CD14-positive monocyte (primary cell): ENCODE results near the gene TUBB. TPM values are rescaled to one million over a fixed set of nuclear protein-coding genes. Genes with fewer than 3 reads are reported as not detected.

Experiments
- DNase-seq, 3 donors: peaks; one replicate each; pipeline ENCODE4 v3.0.0-alpha.2; 2011 to 2022
- H2AFZ ChIP-seq: 2 replicates; pipeline ENCODE4 v1.6.0; 2012; ENCODE audit warnings: mild to moderate bottlenecking, low read depth, low read length, inconsistent platforms; ENCODE audit not compliant: insufficient read depth, poor library complexity, severe bottlenecking
- H3K27ac ChIP-seq, 2 donors: 1 replicate in 1 of 2; 2 replicates in 1 of 2; pipeline ENCODE4 v1.5.1; 2012 to 2013; ENCODE audit warnings: low read length in 2 of 2, control low read depth in 1 of 2, inconsistent platforms in 1 of 2, low read depth in 1 of 2, mild to moderate bottlenecking in 1 of 2
- H3K27me3 ChIP-seq, 2 donors: one replicate each; pipeline versions ENCODE4 v1.6.0 to v1.6.1; 2011 to 2013; ENCODE audit warnings: low read length in 2 of 2; ENCODE audit not compliant: control insufficient read depth in 2 of 2, insufficient read depth in 2 of 2
- H3K36me3 ChIP-seq, 2 donors: replicated peaks in 1 of 2; 1 replicate in 1 of 2; 2 replicates in 1 of 2; pipeline versions ENCODE4 v1.5.1 to v1.6.1; 2012 to 2013; ENCODE audit warnings: low read length in 2 of 2, control low read depth in 1 of 2, inconsistent platforms in 1 of 2, mild to moderate bottlenecking in 1 of 2; ENCODE audit not compliant: insufficient read depth in 2 of 2, control insufficient read depth in 1 of 2
- H3K4me1 ChIP-seq, 2 donors: 1 replicate in 1 of 2; 2 replicates in 1 of 2; pipeline versions ENCODE4 v1.5.1 to v1.6.1; 2012 to 2013; ENCODE audit warnings: low read length in 2 of 2, control low read depth in 1 of 2, inconsistent platforms in 1 of 2, mild to moderate bottlenecking in 1 of 2, moderate library complexity in 1 of 2; ENCODE audit not compliant: insufficient read depth in 2 of 2, control insufficient read depth in 1 of 2
- H3K4me2 ChIP-seq: replicated peaks from 2 replicates; pipeline ENCODE3; 2012; ENCODE audit warnings: low read length, moderate library complexity, mild to moderate bottlenecking; ENCODE audit not compliant: poor library complexity, severe bottlenecking; ENCODE audit errors: extremely low read depth
- H3K4me3 ChIP-seq, 3 experiments: fragments of 200-600 bp in 1 of 3; sonication (generic) in 1 of 3; replicated peaks in 1 of 3; 1 replicate in 2 of 3; 2 replicates in 1 of 3; pipeline ENCODE4 v1.5.1; 2011 to 2013; ENCODE audit warnings: low read length in 3 of 3, mild to moderate bottlenecking in 3 of 3, control low read depth in 2 of 3, low read depth in 2 of 3, inconsistent platforms in 1 of 3, moderate library complexity in 1 of 3
- H3K79me2 ChIP-seq: 2 replicates; pipeline ENCODE4 v1.6.0; 2012; ENCODE audit warnings: mild to moderate bottlenecking, control low read depth, inconsistent platforms, low read length, moderate library complexity; ENCODE audit not compliant: insufficient read depth
- H3K9ac ChIP-seq: 2 replicates; pipeline ENCODE4 v1.6.0; 2017; ENCODE audit warnings: low read length, mild to moderate bottlenecking; ENCODE audit not compliant: insufficient read depth, poor library complexity, severe bottlenecking
- H3K9me3 ChIP-seq, 2 donors: replicated peaks in 1 of 2; 1 replicate in 1 of 2; 2 replicates in 1 of 2; pipeline versions ENCODE4 v1.5.1 to v1.6.1; 2012 to 2013; ENCODE audit warnings: low read length in 2 of 2, control low read depth in 1 of 2; ENCODE audit not compliant: control insufficient read depth in 1 of 2, insufficient read depth in 1 of 2
- H4K20me1 ChIP-seq: 2 replicates; pipeline ENCODE4 v1.6.0; 2012; ENCODE audit warnings: mild to moderate bottlenecking, low read length, control low read depth, moderate library complexity; ENCODE audit not compliant: insufficient read depth
- H3K27ac Mint-ChIP-seq, 7 donors: one replicate each; pipeline ENCODE4 v1.8.0; 2020; ENCODE audit warnings: mild to moderate bottlenecking in 7 of 7, mixed read lengths in 7 of 7, moderate library complexity in 6 of 7, inconsistent platforms in 2 of 7
- H3K27me3 Mint-ChIP-seq, 3 donors: one replicate each; pipeline ENCODE4 v1.8.0; 2021 to 2022; ENCODE audit warnings: low read depth in 3 of 3, mild to moderate bottlenecking in 3 of 3, mixed read lengths in 3 of 3, moderate library complexity in 3 of 3, inconsistent platforms in 1 of 3
- H3K36me3 Mint-ChIP-seq, 2 donors: one replicate each; pipeline ENCODE4 v1.8.0; 2020; ENCODE audit warnings: mixed read lengths in 2 of 2, inconsistent platforms in 1 of 2, mild to moderate bottlenecking in 1 of 2
- H3K4me1 Mint-ChIP-seq: one replicate; pipeline ENCODE4 v1.8.0; 2020; ENCODE audit warnings: mild to moderate bottlenecking, mixed read lengths
- H3K4me3 Mint-ChIP-seq, 2 donors: one replicate each; pipeline ENCODE4 v1.8.0; 2020; ENCODE audit warnings: mild to moderate bottlenecking in 2 of 2, mixed read lengths in 2 of 2, moderate library complexity in 1 of 2
- H3K9me3 Mint-ChIP-seq, 7 donors: one replicate each; pipeline ENCODE4 v1.8.0; 2020 to 2022; ENCODE audit warnings: mixed read lengths in 7 of 7, mild to moderate bottlenecking in 6 of 7, moderate library complexity in 6 of 7, inconsistent platforms in 2 of 7
- CTCF ChIP-seq: fragments of 200-600 bp; IDR thresholded peaks from one replicate; pipeline ENCODE4 v1.8.0; 2022; ENCODE audit warnings: antibody characterized with exemption, mild to moderate bottlenecking
- WGBS: methylation state at CpG from one replicate; pipeline ENCODE4 v1.1.5; 2013; ENCODE audit warnings: missing lambda C conversion rate; ENCODE audit not compliant: insufficient coverage; 5-methylcytosine and 5-hydroxymethylcytosine counted together
- intact Hi-C, 2 donors: fragments of 100-400 bp; cut with micrococcal nuclease; formaldehyde crosslinking; loops; one replicate each; pipeline versions ENCODE4 v1.15.0 to v1.15.1; 2023
- polyA plus RNA-seq, 3 donors: library from polyadenylated mRNA; depleted of rRNA in 1 of 3; unstranded in 2 of 3; stranded (reverse) in 1 of 3; fragments of 300-500 nt in 2 of 3; fragments of >200 nt in 1 of 3; fragmentation: Illumina TruSeq in 2 of 3; gene quantifications; 1 replicate in 2 of 3; 2 replicates in 1 of 3; pipeline ENCODE4 v1.2.3, GENCODE V29; 2012 to 2021

TUBB gene
- polyA plus RNA-seq, 3 donors = 48.4 to 130 (median 57.0) TPM

- intact Hi-C loops = loop anchor here (1.0 to 5.0 kb wide), 3 partner anchors 42 to 197 kb away; partner anchors contain the start of genes MRPS18B (in 1 of the 2) and PPP1R10 (in 1 of the 2)
- Histone ChIP-seq H3K27ac (peak overlapping the region; percentile 36 to 70), H3K9me3 (no peaks in the 10 kb centered on the region), H3K27me3 (no peaks in the 10 kb centered on the region), H3K79me2 (peaks cover 79% of the 10 kb centered on the region), H3K4me2 (peak overlapping the region; percentile 100), H2AFZ (no peak overlapping the region), H3K9ac (no peak overlapping the region), H3K36me3 (peaks cover 43 to 45% of the 10 kb centered on the region in 2 donors), H3K4me3 (peak overlapping the region in 2 of 3 experiments; percentile 16 to 100), H3K4me1 (peaks cover 41 to 53% of the 10 kb centered on the region in 2 donors), H4K20me1 (peaks cover 89% of the 10 kb centered on the region)
- peaks cover 48% of the 10 kb centered on the region for H3K4me1 Mint-ChIP-seq
- DNase-seq = no peak
- no peak for TF ChIP-seq CTCF
- peak overlapping the region; percentile 67 to 99 (median 79) for H3K27ac Mint-ChIP-seq
- peaks cover 0 to 2% (median 0%) of the 10 kb centered on the region in 7 donors for H3K9me3 Mint-ChIP-seq
- H3K36me3 Mint-ChIP-seq = peaks cover 63 to 83% of the 10 kb centered on the region in 2 donors
- WGBS = 53% methylated on average over 3 of the region's 7 CpGs
- peaks cover 0 to 3% (median 0%) of the 10 kb centered on the region in 3 donors for H3K27me3 Mint-ChIP-seq
- H3K4me3 Mint-ChIP-seq = peak overlapping the region; percentile 70 to 77
These were observed 40.2 kb upstream of the TUBB start for GRCh38 chr6:30679765-30680535.

- peaks cover 46 to 62% of the 10 kb centered on the region in 2 donors for H3K4me1 ChIP-seq
- peak overlapping the region; percentile 99 for H3K27ac ChIP-seq
- Mint-ChIP-seq H3K4me3 (peak overlapping the region; percentile 94 to 99), H3K27ac (peak overlapping the region; percentile 97 to 100 (median 99)), H3K9me3 (peaks cover 0 to 1% (median 0%) of the 10 kb centered on the region in 7 donors), H3K27me3 (peaks cover 0 to 3% (median 0%) of the 10 kb centered on the region in 3 donors), H3K4me1 (peaks cover 47% of the 10 kb centered on the region), H3K36me3 (peaks cover 58 to 75% of the 10 kb centered on the region in 2 donors)
- peak overlapping the region; percentile 99 for H3K9ac ChIP-seq
- intact Hi-C loops = loop anchor here in 1 of 2 donors (5.0 kb wide), 1 partner anchor 64 kb away; the partner anchor contains the start of genes MRPS18B and PPP1R10
- 0% methylated on average over 1 of the region's 4 CpGs for WGBS
- no peak for TF ChIP-seq CTCF
- peaks cover 97% of the 10 kb centered on the region for H3K79me2 ChIP-seq
- peaks cover 33 to 34% of the 10 kb centered on the region in 2 donors for H3K36me3 ChIP-seq
- DNase-seq = no peak
- no peaks in the 10 kb centered on the region for H3K27me3 ChIP-seq
- peaks cover 92% of the 10 kb centered on the region for H4K20me1 ChIP-seq
- peak overlapping the region; percentile 100 for H3K4me2 ChIP-seq
- no peaks in the 10 kb centered on the region for H3K9me3 ChIP-seq
- no peak overlapping the region for H2AFZ ChIP-seq
- peak overlapping the region; percentile 96 to 100 (median 96) for H3K4me3 ChIP-seq
These were observed 38.4 kb upstream of the TUBB start for GRCh38 chr6:30681766-30682142.
